Measurements from ENCODE around the gene CCDC107.
"Not testable (repeated sequence)": the region's sequence is repeated elsewhere in the genome, so short reads cannot be mapped to it uniquely, and the experiment has no call there.

CCDC107 gene

DNA sequence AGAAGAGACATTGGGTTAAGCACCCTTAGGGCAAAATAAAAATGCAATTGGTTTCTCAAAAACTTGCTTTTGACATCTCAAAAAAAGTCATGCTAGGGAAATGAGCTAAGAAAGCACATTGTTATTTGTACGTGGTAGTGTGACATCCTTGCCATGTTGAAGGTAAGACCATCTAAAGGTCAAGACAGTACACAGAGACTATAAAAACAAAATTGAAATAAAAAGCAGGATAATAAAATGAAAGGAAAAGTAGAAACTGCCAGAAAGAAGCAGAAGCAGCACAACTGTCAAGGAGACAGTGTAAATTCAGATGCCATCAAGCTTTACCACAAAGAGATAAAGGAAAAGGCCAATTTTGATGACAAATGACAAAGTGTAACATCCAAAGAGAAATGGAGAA, 18.9 kb upstream of the CCDC107 start:
- not testable (repeated sequence) for DNase-seq

DNA sequence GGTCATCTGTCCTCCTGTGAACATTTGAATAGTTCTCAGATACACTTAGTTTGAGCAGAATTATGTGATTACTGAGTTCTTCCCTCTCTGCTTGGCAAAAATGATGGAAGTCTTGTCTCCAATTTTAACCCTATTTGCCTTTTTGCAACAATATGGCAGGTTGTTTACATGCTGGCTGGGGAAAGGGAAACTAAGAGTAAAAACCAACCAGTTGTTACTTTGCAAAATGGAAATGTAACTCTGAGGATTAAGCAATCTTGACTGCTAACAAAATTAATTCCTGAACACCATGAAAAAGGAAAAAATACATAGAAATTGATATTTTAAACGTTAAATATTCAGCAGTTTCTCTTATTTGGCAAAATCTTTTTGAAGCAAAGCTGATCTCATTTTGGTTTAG, 18.5 kb upstream of the CCDC107 start:
- no peak for DNase-seq

DNA sequence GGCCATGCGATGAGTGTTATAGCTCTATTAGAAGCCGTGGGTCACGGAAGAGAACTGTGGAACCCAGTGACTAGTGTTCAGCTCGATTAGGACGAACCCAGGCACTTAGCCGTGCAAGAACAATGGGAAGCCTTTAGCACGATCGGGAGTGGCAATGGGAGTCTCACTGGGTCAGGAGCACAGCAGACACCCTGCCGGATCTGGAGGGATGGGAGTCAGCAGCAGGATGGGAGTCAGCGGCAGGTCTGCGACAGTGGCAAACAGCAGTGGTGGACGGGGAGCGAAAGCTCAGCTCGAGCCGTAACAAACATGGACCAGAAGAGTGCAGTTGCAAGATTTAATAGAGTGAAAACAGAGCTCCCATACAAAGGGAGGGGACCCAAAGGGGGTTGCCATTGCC, 17.7 kb upstream of the CCDC107 start:
- not testable (repeated sequence) for DNase-seq

- DNase-seq = not testable (repeated sequence)
These were observed 16.6 kb upstream of the CCDC107 start for GRCh38 chr9:35641478-35641877.

DNA sequence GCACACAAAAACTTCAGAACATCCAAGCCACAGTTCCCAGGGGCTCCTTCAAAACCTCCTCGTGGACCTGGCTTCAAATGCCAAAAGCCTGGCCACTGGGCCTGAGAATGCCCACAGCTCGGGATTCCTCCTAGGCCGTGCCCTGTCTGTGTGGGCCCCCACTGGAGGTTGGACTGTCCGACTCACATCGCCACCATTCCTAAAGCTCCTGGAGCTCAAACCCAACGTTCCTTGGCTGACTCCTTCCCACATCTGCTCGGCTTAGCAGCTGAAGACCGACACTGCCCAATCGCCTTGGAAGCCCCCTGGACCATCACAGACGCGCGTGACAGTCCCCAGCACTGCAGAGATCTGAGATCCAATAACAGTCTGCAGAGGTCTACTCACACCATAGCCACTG, 15.0 kb upstream of the CCDC107 start:
- no peak for DNase-seq

- not testable (repeated sequence) for DNase-seq
These were observed 12.4 kb upstream of the CCDC107 start for GRCh38 chr9:35645736-35646135.

- DNase-seq = no peak
These were observed 11.9 kb upstream of the CCDC107 start for GRCh38 chr9:35646153-35646532.

DNA sequence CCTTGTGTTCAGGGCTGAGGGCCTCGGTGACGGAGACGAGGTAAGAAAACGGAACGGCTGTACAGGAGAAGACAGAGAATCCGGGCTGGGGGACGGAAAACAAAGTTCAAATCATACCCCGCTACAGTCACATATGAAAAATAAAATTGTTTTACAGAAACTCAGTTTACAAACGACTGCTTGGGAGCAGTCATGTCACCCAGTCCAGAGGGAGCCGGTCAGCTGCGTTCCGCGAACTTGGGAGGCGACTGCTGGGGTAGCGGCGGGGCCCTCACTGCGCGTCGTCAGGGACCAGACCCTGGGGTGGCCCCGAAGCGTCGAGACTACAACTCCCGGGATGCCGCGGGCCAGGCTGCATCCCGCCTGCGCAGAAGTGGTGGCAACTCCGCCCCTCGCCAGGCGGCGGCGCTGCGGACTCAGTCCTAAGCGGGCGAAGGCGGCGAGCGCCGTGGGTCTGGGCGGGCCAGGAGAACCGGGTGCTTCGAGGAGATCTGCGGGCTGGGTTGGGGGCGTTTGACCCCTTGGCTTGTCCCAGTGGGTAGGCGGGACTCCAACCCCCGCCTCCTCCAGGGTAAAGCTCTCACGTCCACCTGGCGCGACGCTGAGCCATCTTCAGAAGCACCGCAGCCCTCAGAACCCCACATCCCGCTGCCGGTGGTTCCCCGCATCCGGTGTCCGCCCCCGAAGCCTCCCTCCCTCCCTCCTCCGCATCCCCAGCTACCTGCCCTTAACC, 11.4 kb upstream of the CCDC107 start:
- DNase-seq = peak; percentile 34 to 71

GRCh38 chr9:35649431-35650340, 8.4 kb upstream of the CCDC107 start:
- no peak for DNase-seq

DNA sequence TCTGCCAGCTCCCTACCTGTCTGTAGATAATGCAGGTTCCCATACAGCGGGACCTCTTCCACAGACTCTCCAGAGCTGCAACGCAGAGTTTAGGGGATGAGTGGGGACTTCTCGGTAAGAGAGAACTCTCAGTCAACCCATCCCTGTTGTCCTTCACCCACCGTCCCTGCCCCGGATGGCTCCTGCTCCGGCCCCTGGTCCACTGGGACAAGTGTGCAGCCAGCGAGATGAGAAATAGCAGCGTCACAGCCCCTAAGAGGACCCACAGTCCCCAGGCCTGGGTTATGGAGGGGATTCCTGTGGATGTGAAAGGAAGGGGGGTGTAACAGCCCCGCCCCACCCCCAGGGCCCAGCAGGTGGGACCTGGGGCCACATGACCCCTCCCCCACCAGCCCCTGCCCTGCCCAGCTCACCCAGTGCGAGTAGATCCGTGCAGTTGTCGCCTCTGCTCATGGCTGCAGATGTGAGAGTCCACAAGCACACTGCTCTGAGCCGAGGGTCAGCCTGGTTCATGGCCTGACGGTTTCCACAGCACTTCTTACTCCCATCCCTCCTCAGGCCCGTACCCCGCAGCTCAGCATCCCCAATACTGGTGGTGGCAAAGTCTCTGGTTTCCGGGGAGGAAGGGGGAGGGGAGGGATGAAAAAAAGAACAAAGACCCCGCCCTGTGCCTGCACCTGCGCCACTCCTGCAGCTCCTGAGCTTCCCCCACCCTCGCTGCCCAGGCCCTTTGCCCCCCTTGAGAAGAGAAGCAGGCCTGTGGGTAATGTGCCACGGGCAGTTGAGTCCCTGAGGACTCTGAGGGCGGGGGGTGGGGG, 7.5 kb upstream of the CCDC107 start, which contains the start of gene SIT1:
SIT1 (minus strand) TSS at position 591 of the 818 bp plus-strand sequence; CDS start at position 513, 78 bp downstream.
- DNase-seq = no peak

GRCh38 chr9:35651956-35652828, 5.9 kb upstream of the CCDC107 start:
- no peak for DNase-seq

GRCh38 chr9:35652829-35653209, 5.3 kb upstream of the CCDC107 start:
- no peak for DNase-seq

DNA sequence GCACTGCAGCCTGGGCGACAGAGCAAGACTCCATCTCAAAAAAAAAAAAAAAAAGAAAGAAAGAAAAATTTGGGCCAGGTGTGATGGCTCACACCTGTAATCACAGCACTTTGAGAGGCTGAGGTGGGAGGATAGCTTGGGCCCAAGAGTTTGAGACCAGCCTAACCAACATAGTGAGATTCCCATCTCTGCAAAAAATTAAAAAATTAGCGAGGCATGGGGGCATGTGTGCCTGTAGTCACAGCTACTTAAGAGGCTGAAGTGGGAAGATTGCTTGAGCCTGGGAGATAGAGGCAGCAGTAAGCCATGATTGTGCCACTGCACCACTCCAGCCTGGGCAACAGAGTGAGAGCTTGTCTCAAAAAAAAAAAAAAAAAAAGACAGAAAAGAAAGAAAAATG, 4.5 kb upstream of the CCDC107 start:
- DNase-seq = no peak

GRCh38 chr9:35656348-35656747, 1.7 kb upstream of the CCDC107 start:
- no peak for DNase-seq

DNA sequence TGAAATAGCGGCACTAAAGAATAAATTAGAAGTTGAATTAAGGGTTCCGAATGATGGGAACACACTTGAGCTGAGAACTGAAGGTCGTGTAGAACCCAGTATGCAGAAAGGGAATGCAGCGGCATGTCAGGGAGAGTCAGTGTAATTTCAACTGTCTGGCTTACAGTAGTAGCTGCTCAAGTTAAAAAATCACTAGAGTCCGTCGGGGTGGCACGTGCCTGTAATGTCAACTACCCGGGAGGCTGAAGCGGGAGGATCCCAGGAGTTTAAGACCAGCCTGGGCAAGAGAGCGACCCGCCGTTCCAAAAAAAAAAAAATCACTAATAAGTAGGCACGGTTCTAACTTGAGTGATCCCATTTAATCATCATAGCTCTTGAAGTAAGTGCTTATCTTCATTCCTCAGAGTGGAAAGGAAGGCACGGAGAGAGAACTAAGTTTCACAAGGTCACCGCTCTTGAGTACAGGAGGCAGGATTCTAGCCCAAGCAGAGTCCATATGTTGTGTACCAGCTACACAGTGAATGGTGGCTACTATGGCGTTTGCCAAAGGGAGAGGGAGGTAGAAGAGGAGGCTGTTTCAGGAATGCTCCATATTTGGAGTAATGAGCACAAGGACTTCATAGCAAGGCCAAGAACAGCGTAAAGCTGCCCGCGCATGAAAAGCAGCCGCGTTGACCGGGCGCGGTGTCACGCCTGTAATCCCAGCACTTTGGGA, 1.1 kb upstream of the CCDC107 start:
- DNase-seq = no peak

GRCh38 chr9:35657546-35658136, 451 bp upstream of the CCDC107 start, which contains the start of gene RMRP:
Gene RMRP, minus strand, starts transcription at chr9:35658019.
- peak; percentile 87 to 93 for DNase-seq

GRCh38 chr9:35658968-35659220, 802 bp downstream of the CCDC107 start:
- peak in 1 of 2 experiments; percentile 11 for DNase-seq

- DNase-seq = no peak
These were observed 1.2 kb downstream of the CCDC107 start for GRCh38 chr9:35659340-35659739.

DNA sequence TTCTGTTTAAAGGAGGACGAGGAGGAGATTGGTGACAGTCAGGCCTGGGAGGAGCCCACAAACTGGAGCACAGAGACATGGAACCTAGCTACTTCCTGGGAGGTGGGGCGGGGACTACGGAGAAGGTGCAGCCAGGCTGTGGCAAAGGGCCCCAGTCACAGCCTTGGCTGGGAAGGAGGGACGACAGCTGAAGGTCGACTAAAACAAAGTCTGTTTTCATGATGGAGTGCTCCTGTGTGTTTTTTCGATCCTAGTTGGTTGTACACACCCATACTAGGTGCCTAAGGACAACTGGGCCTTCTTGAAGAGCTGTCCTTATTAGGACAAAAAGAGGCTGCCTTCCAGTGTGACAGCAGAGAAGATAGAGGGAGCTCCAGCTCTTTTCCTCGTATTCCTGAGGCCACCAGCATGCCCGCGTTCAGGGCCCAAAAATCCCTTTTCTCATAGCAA, 2.9 kb downstream of the CCDC107 start:
- no peak for DNase-seq

GRCh38 chr9:35661756-35662350, 3.8 kb downstream of the CCDC107 start:
- no peak for DNase-seq

- DNase-seq = no peak
These were observed 4.3 kb downstream of the CCDC107 start for GRCh38 chr9:35662437-35662836.

All from SHP77 (cell line).